ENCODE results near the gene CLEC3B.
A peak's percentile ranks its signal among the peaks of the same experiment; 100 is the strongest.
"Not testable (repeated sequence)": the region's sequence is repeated elsewhere in the genome, so short reads cannot be mapped to it uniquely, and the experiment has no call there.

CLEC3B gene, protein sequence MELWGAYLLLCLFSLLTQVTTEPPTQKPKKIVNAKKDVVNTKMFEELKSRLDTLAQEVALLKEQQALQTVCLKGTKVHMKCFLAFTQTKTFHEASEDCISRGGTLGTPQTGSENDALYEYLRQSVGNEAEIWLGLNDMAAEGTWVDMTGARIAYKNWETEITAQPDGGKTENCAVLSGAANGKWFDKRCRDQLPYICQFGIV

DNA sequence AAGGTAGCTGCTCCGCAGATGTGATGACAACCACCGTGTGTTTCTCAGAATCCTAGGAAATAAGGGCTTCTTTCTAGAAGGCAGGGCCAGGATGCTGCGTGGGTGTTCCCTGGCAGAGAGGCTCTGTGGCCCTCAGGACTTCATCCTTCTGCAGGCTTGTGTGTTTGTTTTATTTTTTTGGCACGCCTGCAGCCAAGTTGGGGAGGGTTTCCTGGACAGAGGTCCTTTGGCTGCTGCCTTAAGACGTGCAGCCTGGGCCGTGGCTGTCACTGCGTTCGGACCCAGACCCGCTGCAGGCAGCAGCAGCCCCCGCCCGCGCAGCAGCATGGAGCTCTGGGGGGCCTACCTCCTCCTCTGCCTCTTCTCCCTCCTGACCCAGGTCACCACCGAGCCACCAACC, at the start of gene CLEC3B:
Gene CLEC3B (plus strand): TSS at position 266 of the 400 bp plus-strand sequence. CDS start 60 bp downstream, at position 326.
- DNase-seq, result peak in 1 of 56 donors; percentile 12

DNA sequence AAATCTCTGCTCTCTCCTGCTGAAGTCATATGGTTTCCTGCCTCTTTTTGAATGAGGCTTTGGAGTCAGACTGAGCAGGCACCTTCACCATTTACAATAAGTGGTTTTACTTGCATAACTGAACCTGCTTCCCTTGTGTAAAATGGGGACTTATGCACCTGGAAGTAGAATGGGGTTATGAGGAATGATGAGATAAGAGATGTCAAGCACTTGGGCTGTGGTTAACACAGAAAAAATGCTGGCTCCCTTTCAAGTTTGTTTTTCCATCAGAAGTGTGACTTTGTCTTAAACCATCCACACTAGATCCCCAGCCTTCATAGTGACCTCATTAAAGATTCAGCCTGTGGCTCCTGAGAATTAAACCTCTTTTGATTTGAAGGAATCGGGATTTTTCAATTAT, 44.9 kb upstream of the CLEC3B start:
- DNase-seq, result no peak

DNA sequence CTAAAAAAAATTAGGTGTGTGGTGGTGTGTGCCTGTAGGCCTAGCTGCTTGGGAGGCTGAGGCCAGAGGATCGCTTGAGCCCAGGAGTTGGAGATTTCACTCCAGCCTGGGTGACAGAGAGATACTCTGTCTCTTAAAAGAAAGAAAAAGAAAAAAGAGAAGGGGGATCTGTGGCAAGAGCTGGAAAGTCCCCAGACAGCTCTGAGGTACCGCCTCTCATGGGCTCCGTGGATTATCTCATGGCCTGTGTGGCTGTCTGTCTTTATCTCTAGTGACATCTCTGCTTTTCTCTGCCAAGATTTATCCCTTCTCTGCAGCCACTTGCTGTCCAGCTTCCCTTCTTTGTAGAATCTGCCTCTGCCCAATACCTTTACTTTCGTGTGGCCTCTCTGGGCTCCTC, 44.4 kb upstream of the CLEC3B start:
- DNase-seq, result no peak

DNA sequence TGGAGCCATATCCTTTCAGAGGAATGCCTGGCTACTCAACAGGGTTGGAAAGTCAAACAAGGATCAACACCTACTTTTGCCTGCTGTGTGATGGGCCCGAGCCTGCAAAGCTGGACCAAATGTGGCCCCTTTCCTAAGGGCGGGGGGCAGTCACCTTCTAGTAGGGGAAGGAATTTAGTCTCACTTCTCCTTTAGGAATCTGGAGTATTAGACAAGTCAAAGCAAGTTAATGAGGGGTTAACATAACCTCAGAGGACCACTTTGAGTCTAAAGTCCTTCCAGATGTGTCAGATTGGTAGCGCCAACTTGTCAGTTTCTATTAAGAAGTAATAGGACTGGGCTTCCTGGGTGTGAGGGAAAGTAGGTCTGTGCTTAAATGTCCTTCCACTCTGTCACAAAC, 43.3 kb upstream of the CLEC3B start:
- DNase-seq, result no peak

- DNase-seq, result no peak
Measured at GRCh38 chr3:44983484-44983941, 42.6 kb upstream of the CLEC3B start.

DNA sequence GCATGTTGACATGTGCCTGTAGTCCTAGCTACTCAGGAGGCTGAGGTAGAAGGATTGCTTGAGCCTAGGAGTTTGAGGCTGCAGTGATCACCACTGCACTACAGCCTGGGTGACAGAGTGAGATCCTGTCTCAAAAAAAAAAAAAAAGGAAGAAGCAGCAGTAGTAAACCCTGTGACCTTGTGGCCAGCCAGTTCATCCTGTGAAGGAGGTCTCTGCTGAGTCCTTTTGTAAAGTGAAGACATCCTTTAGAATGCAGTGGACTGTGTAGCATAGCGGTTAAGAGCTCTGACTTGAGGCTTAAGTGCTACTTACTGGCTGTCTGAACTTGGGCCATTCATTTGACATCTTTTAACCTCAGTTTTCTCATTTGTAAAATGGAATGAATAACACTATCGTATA, 41.8 kb upstream of the CLEC3B start:
- no peak for DNase-seq

DNA sequence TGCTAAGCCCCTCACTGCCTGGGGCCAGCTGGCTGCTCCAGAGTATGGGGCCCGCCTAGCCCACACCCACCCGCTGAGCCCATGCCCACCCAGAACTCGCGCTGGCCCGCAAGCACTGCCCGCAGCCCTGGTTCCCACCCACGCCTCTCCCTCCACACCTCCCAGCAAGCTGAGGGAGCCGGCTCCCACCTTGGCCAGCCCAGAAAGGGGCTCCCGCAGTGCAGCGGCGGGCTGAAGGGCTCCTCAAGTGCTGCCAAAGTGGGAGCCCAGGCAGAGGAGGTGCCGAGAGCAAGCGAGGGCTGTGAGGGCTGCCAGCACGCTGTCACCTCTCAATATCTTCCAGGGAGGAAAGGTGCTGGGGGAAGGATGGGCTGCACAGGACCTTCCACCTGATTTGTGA, 39.8 kb upstream of the CLEC3B start:
- not testable (repeated sequence) for DNase-seq

- no peak for DNase-seq
Measured at GRCh38 chr3:44987332-44987731, 38.8 kb upstream of the CLEC3B start.

DNA sequence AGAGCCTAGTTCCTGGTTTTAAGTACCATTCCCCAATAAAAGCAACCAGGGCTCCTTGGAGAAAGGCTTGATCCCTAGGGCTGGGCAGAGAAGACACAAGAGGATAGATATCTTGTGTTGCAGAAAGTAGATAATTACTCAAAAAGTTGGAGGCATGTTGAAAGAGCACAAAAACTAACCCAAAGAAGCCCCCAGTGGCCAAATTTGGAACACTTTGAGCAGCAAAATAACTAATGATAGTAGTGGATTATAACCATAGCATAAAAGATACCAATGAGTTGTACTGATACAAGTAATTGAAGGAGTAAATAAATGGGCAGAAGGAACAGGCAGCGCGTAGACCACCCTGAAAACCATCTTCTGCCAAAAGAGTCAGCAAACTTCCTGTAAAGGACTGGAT, 38.0 kb upstream of the CLEC3B start:
- no peak for DNase-seq

- DNase-seq, result no peak
Measured at GRCh38 chr3:44989141-44989540, 37.0 kb upstream of the CLEC3B start.

- DNase-seq, result no peak
Measured at GRCh38 chr3:44989636-44990373, 36.3 kb upstream of the CLEC3B start.

DNA sequence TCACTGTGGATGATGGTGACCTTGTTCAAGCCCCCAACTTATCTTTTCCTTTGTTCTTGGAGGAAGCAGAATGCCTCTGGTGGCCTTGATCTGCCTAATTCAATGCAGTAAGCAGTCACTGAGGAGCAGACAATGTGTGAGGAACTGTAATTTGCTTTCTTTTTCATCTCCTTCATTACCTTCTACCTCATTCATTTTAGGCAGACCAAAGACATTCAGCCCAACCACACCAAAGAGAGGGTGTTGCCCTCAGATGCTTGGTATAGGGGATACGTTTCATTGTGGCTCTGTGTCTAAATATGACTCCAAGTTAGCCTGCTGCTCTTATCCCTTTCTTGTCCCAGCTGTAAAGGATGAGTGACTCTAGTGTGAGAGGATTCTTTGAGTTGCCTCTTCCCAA, 34.8 kb upstream of the CLEC3B start:
- DNase-seq, result no peak

- DNase-seq, result no peak
Measured at GRCh38 chr3:44992555-44993470, 33.3 kb upstream of the CLEC3B start.

GRCh38 chr3:44993471-44994205, 32.5 kb upstream of the CLEC3B start:
- no peak for DNase-seq

GRCh38 chr3:44995142-44995770, 30.8 kb upstream of the CLEC3B start:
- DNase-seq, result peak in 2 of 56 donors; percentile 5 to 22

DNA sequence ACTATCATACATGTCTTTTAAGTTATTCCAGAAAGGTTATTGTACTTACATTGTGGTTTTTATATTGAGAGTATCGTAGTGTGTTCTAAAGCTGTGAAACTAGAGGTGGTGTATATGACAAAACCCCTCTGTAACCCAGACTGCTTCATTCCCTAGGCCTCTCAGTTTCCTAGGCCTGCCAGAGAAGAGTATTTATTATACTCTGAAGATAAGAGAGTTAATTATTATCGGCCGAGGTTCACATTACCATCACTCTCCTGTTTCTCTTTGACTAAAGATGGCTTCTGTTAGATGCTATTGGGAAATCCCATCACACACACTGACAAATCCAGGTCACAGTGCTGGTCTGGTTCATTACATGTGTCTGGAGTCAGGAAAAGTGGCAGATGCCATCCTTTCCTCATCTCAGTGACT, 29.5 kb upstream of the CLEC3B start:
- no peak for DNase-seq

GRCh38 chr3:44999782-45000181, 26.3 kb upstream of the CLEC3B start:
- no peak for DNase-seq

- DNase-seq, result no peak
Measured at GRCh38 chr3:45000823-45001222, 25.3 kb upstream of the CLEC3B start.

DNA sequence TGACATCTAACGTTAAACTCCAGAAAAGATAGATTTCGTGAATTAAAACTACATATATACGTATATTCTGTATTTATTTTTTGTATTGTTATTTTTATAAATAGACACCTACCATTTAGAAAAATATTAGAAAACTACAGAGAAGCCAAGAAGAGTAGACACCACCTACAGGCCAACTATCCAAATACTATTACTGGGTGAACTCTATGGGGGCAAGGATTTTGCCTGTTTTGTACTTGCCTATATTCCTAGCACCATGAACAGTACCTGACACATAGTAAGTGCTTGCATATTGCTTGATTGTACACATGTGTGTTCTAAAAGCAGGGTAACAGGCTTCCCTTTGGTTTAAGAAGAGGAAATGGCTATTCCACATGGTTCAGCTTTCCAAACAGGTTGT, 24.4 kb upstream of the CLEC3B start:
- DNase-seq, result no peak

GRCh38 chr3:45002139-45002660, 23.9 kb upstream of the CLEC3B start:
- DNase-seq, result no peak

DNA sequence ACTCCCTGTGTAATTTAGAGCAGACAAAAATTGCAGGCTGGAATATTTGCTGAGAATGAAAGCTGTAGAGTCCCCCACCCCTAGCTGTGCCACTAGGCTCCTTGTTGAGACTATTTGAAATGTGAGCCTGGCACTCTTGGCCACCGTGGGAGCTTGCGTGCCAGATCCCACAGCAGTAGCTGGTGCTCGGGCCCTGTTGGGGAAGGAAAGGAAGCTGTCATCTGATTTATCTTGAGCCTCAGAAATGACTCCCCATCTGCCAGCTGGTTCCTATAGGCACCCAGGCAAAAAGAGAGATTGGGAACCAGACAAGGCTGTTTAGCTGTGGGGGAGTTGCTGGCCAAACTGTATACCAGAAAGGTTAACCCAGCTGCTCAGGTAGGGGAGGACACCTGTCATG, 23.4 kb upstream of the CLEC3B start:
- DNase-seq, result no peak

Measured in nucleus accumbens (tissue), 56 donors.